ENCODE measurements around the gene NFATC2.

Gene NFATC2

DNA sequence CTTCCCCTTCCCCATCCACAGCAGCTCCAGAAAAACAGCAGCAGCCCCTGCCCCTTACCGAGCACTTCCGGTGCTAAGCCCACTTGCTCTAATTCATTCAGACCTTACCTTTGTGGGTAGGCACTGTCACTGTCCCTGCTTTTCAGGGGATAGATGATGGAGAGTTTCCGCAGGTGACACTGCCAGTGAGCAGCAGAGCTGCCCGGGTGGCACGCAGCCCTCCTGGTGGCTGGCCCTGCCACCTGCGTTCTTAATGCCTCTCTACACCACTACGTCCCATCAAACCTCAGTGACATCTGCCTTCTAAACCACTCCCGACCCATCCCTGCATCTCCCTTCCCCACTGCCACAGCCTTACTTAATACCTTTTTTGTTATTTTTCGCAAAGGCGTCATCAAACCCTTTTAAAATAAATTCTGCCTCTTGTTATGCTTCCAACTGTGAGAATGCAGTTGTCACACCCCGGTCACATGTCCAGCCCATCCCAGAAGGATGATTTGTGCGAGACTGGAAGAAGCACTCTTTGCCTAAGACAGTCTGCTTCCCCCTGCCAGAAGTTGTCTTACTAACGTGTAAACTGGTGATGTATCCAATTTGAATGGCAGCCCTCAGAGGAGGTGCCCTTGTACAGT lies 89.7 kb downstream of the NFATC2 start:
- DNase-seq (ENCODE audit: low read depth in 2 of 3, low spot score in 2 of 3), result no peak

DNA sequence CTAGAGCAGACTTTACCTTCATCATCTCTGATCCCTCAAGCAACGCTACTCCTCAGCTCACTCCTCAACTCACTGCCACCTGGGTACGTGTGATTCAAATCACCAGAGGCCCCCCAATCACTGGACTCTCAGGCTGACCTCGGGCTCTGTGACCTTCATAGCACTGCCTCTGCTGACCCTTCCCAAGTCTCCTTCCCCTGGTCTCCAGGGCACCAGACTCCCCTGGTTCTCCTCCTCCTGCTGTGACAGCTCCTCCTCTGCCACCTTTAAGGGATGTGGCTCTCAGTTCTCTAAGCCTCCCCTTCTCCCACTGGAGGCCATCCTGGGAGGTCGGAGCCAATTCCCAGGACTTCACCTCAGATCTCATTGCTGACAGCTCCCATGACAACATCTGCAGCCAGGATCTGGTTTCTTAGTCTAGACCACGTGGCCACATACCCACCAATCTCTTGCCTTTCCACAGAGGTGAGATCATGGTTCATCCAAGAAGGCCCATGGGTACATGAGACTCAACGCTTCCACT lies 90.4 kb downstream of the NFATC2 start:
- no peak for DNase-seq (ENCODE audit: low read depth in 2 of 3, low spot score in 2 of 3)

DNA sequence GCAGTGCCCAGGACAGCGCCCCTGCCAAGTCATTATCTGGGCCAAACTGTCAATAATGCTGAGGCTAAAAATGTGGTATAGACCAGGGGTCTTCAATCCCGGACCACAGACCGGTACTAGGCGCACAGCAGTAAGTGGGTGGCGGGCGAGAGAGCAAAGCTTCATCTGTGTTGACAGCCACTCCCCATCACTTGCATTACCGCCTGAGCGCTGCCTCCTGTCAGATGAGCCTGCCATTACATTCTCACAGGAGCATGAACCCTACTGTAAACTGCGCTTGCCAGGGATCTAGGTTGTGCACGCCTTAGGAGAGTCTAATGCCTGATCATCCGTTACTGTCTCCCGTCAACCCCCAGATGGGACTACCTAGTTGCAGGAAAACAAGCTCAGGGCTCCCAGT lies 91.0 kb downstream of the NFATC2 start:
- DNase-seq (ENCODE audit: low read depth in 2 of 3, low spot score in 2 of 3), result no peak

GRCh38 chr20:51450984-51451383 lies 91.5 kb downstream of the NFATC2 start:
- no peak for DNase-seq (ENCODE audit: low read depth in 2 of 3, low spot score in 2 of 3)

- DNase-seq (ENCODE audit: low read depth in 2 of 3, low spot score in 2 of 3), result no peak
These were observed 92.3 kb downstream of the NFATC2 start for GRCh38 chr20:51450221-51450712.

GRCh38 chr20:51449498-51450220 lies 92.9 kb downstream of the NFATC2 start:
- DNase-seq (ENCODE audit: low read depth in 2 of 3, low spot score in 2 of 3), result no peak

DNA sequence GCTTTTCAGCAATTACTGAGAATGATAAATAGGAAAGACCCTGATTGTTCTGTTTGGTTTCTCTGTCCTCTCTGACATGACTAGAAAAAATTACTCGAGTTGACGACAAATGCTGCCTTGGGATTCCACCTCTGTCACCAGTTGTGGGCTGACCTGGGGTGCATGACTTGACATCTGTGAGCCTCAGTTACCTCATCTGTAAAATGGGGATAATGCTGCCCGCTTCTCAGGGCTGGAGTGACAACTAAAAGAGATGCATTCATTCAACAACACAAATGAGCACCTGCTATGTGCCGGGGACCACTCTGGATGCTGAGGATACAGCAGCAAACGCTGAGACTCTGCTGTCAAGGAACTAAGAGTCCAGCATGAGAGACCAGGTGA lies 94.8 kb downstream of the NFATC2 start:
- DNase-seq (ENCODE audit: low read depth in 2 of 3, low spot score in 2 of 3), result no peak

DNA sequence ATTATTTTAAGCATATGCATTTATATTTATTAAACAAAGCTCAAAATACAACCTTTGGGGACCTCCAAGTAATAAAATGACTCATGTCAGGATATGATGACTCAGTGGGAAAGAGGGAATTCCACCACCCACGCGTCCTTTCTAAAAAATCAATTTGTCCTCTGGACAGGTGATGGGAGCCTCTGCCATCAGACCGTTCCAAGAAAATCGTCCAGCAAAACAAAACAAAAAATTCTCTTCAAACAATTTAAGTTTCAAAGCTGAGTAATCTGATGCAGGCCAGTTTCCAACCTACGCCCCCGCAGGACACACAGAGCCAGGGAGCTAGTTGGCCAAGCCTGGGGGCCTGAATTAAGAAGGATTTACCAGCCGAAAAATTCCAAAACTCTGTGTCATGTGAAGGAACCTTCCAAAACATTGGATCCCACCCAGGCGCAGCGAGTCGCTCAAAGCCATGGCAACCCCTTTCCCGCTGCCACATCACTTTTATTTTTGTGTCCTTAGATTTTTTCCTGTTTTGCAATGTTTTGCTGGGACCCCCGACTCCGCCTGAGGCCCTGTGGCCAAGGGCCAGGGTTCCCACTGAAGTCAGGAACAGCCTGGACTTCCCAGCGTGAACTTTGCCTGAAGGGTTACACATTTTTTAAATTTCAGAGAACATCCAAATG lies 95.3 kb downstream of the NFATC2 start:
- no peak for DNase-seq (ENCODE audit: low read depth in 2 of 3, low spot score in 2 of 3)

- no peak for DNase-seq (ENCODE audit: low read depth in 2 of 3, low spot score in 2 of 3)
These were observed 95.9 kb downstream of the NFATC2 start for GRCh38 chr20:51446656-51447055.

DNA sequence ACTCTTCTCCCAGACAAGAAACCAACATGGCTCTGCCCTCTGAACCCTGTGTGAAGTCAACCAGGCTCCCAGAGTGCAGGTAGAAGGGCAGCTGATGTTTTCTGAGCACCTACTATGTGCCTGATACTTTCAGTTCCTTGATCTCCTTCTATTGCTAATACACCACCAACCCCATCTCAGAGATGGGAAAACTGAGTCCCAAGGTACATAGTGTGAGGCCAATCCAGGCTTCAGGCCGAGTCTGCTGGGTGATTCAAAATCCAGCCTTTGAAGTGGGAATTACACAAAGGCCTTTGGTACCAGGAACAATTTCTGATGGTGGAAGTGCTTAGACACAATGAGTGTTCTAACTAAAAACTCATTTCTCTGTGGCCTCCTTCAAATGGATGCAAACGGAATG lies 96.3 kb downstream of the NFATC2 start:
- DNase-seq (ENCODE audit: low read depth in 2 of 3, low spot score in 2 of 3), result no peak

DNA sequence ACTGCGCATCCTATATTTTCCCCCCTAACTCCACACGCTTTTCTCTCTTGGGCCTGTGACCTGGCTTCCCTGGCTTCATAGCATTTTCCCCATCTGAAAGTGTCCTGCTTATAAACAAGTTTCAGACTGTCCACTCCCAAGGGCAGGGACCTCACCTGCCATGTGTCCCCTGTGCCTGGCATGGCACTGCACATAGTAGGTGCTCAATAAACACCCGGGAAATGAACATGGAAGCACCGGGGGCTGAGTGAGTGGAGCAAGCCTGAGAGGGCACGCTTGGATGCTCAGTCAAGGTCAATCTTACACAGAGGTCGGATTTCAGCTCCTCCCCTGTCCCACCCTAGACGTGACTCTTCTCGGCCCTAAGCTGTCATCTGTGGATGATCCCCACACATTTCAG lies 96.9 kb downstream of the NFATC2 start:
- no peak for DNase-seq (ENCODE audit: low read depth in 2 of 3, low spot score in 2 of 3)

DNA sequence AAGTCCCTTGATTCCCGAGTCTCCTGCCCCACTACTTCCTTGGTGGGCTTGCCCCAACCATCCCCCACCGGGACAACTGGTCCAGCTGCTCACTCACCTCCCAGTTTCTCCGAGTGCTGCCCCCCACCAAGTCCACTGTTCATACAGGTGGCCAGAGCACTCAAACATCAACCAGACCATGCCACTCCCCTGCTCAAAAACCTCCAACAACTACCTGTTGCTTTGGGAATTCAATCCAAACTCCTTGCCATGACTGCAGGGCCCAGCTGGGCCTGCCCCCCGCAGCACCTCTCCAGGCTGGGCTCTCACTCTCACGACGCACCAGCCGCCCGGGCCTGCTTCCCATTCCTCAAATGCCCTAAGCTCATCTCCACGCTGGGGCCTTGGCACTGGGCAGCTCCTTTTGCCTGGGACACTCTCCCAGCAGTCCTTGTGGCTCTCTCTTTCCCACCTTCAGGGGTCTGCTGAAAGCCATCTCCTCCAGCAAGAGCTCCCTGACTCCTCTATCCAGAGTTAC lies 97.5 kb downstream of the NFATC2 start:
- no peak for DNase-seq (ENCODE audit: low read depth in 2 of 3, low spot score in 2 of 3)

GRCh38 chr20:51444467-51444866 lies 98.1 kb downstream of the NFATC2 start:
- no peak for DNase-seq (ENCODE audit: low read depth in 2 of 3, low spot score in 2 of 3)

GRCh38 chr20:51442602-51443001 lies 99.9 kb downstream of the NFATC2 start:
- no peak for DNase-seq (ENCODE audit: low read depth in 2 of 3, low spot score in 2 of 3)

- DNase-seq (ENCODE audit: low read depth in 2 of 3, low spot score in 2 of 3), result no peak
These were observed 101.9 kb downstream of the NFATC2 start for GRCh38 chr20:51440589-51440988.

- DNase-seq (ENCODE audit: low read depth in 2 of 3, low spot score in 2 of 3), result no peak
These were observed 103.3 kb downstream of the NFATC2 start for GRCh38 chr20:51439160-51439689.

GRCh38 chr20:51438136-51438535 lies 104.4 kb downstream of the NFATC2 start:
- no peak for DNase-seq (ENCODE audit: low read depth in 2 of 3, low spot score in 2 of 3)

DNA sequence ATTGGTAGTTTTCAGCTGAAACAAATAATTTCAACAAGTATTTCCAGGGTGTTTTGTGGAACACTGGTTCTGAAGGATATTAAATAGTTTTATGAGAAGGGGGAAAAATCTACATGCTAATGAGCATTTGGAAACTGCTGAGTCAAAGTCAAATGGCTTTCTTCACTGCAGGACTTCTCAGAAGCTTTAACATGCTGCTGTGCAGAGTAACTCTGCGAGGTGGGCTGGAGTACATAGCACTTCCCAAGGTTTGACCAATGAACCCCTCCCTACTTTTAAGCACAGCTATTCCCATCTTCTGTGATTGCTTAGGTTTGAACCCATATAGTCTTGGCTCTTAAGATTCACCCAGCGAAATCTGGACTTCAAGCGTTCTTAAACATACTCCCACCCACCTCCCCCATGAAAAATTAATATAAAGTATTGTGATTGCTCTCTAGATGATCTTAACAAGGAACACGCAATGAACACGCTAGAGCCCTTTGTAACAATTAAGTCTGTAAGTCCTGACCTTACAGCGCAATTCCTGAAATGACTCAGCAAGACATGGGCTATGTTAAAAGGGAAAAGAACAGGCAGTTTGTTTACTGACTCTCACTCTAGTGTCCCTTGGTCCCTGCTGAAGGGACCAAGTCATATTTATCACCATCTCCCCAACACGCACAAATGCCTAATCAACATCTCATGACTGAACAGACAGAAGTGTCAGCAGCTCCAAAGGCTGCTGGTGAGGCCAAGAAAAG lies 105.2 kb downstream of the NFATC2 start:
- DNase-seq (ENCODE audit: low read depth in 2 of 3, low spot score in 2 of 3), result no peak

DNA sequence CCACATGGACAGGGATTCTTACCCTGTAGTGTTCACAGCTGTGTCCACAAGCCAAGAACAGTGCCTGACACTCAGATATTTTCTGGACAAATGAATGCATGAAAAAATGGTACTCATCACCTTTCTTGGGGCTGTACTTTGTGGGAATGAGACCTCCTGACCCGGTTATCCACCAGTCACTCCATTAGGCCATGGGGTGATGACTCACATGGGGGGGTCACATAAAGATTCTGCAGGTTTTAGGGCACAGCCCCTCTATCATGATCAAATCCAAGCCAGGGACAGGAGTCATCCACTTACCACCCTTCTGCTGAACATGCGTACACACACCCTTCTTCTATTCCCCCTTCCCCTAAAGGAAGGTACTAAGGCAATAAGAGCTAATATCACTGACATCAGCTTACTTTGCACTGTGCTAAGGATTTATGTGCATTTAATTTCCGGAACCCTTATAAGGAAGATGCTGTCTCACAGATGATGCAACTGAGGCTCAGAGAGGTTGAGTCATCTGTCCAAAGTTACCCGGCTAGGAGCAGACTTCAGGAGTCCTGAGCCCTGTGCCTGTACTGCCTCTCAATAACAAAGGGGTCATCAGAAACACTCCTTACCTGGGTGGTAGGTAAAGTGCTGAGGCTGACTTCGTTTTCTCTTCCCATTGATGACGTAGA lies 107.8 kb downstream of the NFATC2 start:
- no peak for DNase-seq (ENCODE audit: low read depth in 2 of 3, low spot score in 2 of 3)

DNA sequence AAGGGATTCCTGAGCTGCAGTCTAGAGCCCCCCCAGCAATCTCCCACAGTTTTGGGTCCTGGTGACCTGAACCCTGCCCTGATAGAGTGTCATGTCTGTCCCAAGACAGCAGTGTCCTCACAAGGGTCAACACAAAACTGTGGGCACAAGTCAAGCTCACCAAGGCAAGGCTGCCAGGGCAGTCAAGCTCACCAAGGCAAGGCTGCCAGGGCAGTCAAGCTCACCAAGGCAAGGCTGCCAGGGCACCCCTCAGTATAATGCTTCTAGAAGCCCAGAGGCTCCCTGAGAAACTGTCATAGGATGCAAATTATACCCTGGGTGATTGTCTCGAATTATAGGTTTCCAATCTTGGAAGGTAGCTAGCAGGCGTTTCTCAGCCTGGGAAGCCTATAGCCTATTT lies 108.5 kb downstream of the NFATC2 start:
- no peak for DNase-seq (ENCODE audit: low read depth in 2 of 3, low spot score in 2 of 3)

All from activated CD8-positive, alpha-beta memory T cell treated with anti-CD3 and anti-CD28 coated beads for 48 hours (primary cell).